ENCODE results near the gene ULK3.
A peak's percentile ranks its signal among the peaks of the same experiment; 100 is the strongest.

Gene ULK3

GRCh38 chr15:74868059-74868458, 25.1 kb upstream of the ULK3 start:
- DNase-seq (ENCODE audit: low read depth), result peak; percentile 88

GRCh38 chr15:74867466-74868038, 24.6 kb upstream of the ULK3 start:
- DNase-seq (ENCODE audit: low read depth), result no peak

GRCh38 chr15:74866090-74866489, 23.1 kb upstream of the ULK3 start:
- DNase-seq (ENCODE audit: low read depth), result no peak

- DNase-seq (ENCODE audit: low read depth), result no peak
Observed at GRCh38 chr15:74865316-74865715, 22.4 kb upstream of the ULK3 start.

GRCh38 chr15:74864296-74864695, 21.3 kb upstream of the ULK3 start:
- no peak for DNase-seq (ENCODE audit: low read depth)

GRCh38 chr15:74863239-74864056, 20.5 kb upstream of the ULK3 start:
- DNase-seq (ENCODE audit: low read depth), result no peak

- no peak for DNase-seq (ENCODE audit: low read depth)
Observed at GRCh38 chr15:74858369-74858740, 15.4 kb upstream of the ULK3 start.

GRCh38 chr15:74857671-74858368, 14.9 kb upstream of the ULK3 start:
- DNase-seq (ENCODE audit: low read depth), result no peak

- DNase-seq (ENCODE audit: low read depth), result no peak
Observed at GRCh38 chr15:74857082-74857655, 14.2 kb upstream of the ULK3 start.

GRCh38 chr15:74856537-74856936, 13.6 kb upstream of the ULK3 start:
- DNase-seq (ENCODE audit: low read depth), result no peak

- DNase-seq (ENCODE audit: low read depth), result no peak
Observed at GRCh38 chr15:74855857-74856256, 12.9 kb upstream of the ULK3 start.

- no peak for DNase-seq (ENCODE audit: low read depth)
Observed at GRCh38 chr15:74854453-74855022, 11.6 kb upstream of the ULK3 start.

GRCh38 chr15:74851960-74852359, 9.0 kb upstream of the ULK3 start:
- DNase-seq (ENCODE audit: low read depth), result no peak

GRCh38 chr15:74850393-74850792, 7.4 kb upstream of the ULK3 start:
- DNase-seq (ENCODE audit: low read depth), result no peak

GRCh38 chr15:74847432-74847831, 4.5 kb upstream of the ULK3 start:
- DNase-seq (ENCODE audit: low read depth), result no peak

GRCh38 chr15:74845581-74845980, 2.6 kb upstream of the ULK3 start:
- no peak for DNase-seq (ENCODE audit: low read depth)

- peak; percentile 58 for DNase-seq (ENCODE audit: low read depth)
Observed at GRCh38 chr15:74845208-74845568, 2.2 kb upstream of the ULK3 start.

- DNase-seq (ENCODE audit: low read depth), result no peak
Observed at GRCh38 chr15:74844319-74845207, 1.6 kb upstream of the ULK3 start.

- DNase-seq (ENCODE audit: low read depth), result peak; percentile 95
Observed at GRCh38 chr15:74843891-74844299, 939 bp upstream of the ULK3 start.

GRCh38 chr15:74843445-74843828, 481 bp upstream of the ULK3 start:
- no peak for DNase-seq (ENCODE audit: low read depth)

- DNase-seq (ENCODE audit: low read depth), result no peak
Observed at GRCh38 chr15:74841891-74842373, 1.0 kb downstream of the ULK3 start.

Data from CMK (cell line).